PC-9 (cell line): Measurements from ENCODE around the gene RAE1. TPM values are rescaled to one million over a fixed set of nuclear protein-coding genes. Genes with fewer than 3 reads are reported as not detected.

Experiments
- BruUV-seq: library from RNA; stranded (reverse); fragments of 400-500 nt; replicated peaks from 2 replicates; lab custom pipeline; 2021; lab: Mats Ljungman, UMichigan
- CTCF ChIA-PET: fragments of 300-600 bp; sonication (Branson Sonifier 250); formaldehyde crosslinking; loops from one replicate; lab custom pipeline; 2022; ENCODE audit warnings: antibody characterized with exemption; lab: Charles Lee
- POLR2A ChIA-PET: fragments of 300-600 bp; sonication (Branson Sonifier 250); formaldehyde crosslinking; loops from one replicate; lab custom pipeline; 2022; ENCODE audit warnings: antibody characterized with exemption; ENCODE audit not compliant: unreplicated experiment; lab: Charles Lee
- DNase-seq, 2 experiments: peaks; one replicate each; pipeline versions ENCODE4 v3.0.0 to v3.0.0-alpha.2; 2015 to 2022; ENCODE audit warnings: mixed read lengths in 1 of 2
- H2AFZ ChIP-seq: fragments of 200-600 bp; sonication (generic); 2 replicates; pipeline ENCODE4 v1.8.1; 2017; ENCODE audit warnings: antibody characterized with exemption
- H3F3A ChIP-seq: fragments of 200-600 bp; sonication (generic); 2 replicates; pipeline ENCODE4 v1.8.1; 2017; ENCODE audit warnings: antibody characterized with exemption, mild to moderate bottlenecking, low read depth; ENCODE audit not compliant: insufficient read depth
- H3K27ac ChIP-seq: fragments of 200-600 bp; sonication (generic); 2 replicates; pipeline ENCODE4 v1.6.1; 2016; ENCODE audit warnings: mixed run types
- H3K27me3 ChIP-seq: fragments of 200-600 bp; sonication (generic); 2 replicates; pipeline ENCODE4 v1.6.1; 2016; ENCODE audit warnings: low read depth, mixed run types; ENCODE audit not compliant: insufficient read depth
- H3K36me3 ChIP-seq: fragments of 200-600 bp; sonication (generic); 2 replicates; pipeline ENCODE4 v1.6.1; 2016; ENCODE audit warnings: low read depth, mixed run types
- H3K4me1 ChIP-seq: fragments of 200-600 bp; sonication (generic); replicated peaks from 2 replicates; pipeline ENCODE4 v1.6.1; 2016; ENCODE audit warnings: mixed run types; ENCODE audit not compliant: insufficient read depth
- H3K4me2 ChIP-seq: fragments of 200-600 bp; sonication (generic); 2 replicates; pipeline ENCODE4 v1.6.1; 2017; ENCODE audit warnings: mixed run types
- H3K4me3 ChIP-seq: fragments of 200-600 bp; sonication (generic); 2 replicates; pipeline ENCODE4 v1.6.1; 2016; ENCODE audit warnings: mixed run types
- H3K79me2 ChIP-seq: fragments of 200-600 bp; sonication (generic); 2 replicates; pipeline ENCODE4 v1.6.1; 2017; ENCODE audit warnings: low read depth, mixed run types
- H3K9me2 ChIP-seq: fragments of 200-600 bp; sonication (generic); 2 replicates; pipeline ENCODE4 v1.8.1; 2017; ENCODE audit warnings: mild to moderate bottlenecking; ENCODE audit not compliant: insufficient read depth
- H3K9me3 ChIP-seq: fragments of 200-600 bp; sonication (generic); 2 replicates; pipeline ENCODE4 v1.8.1; 2016; ENCODE audit warnings: low read depth; ENCODE audit not compliant: insufficient read depth
- H4K20me1 ChIP-seq: fragments of 200-600 bp; sonication (generic); 2 replicates; pipeline ENCODE4 v1.8.1; 2017; ENCODE audit not compliant: insufficient read depth
- EZH2 ChIP-seq: fragments of 200-600 bp; sonication (generic); IDR thresholded peaks from 2 replicates; pipeline ENCODE4 v1.8.0; 2017; ENCODE audit warnings: antibody characterized with exemption, low read depth
- intact Hi-C: fragments of 100-400 bp; cut with micrococcal nuclease; formaldehyde crosslinking; loops from one replicate; pipeline ENCODE4 v1.10.0; 2022; ENCODE audit not compliant: unreplicated experiment
- total RNA-seq: library from RNA; stranded (reverse); gene quantifications from 2 replicates; pipeline ENCODE4 v1.2.3, GENCODE V29; 2021
- TF ChIP-seq, protein P1 (sequence below): fragments of 200-600 bp; sonication (generic); conservative IDR thresholded peaks from 2 replicates; pipeline ENCODE4 v1.6.1; 2017; ENCODE audit warnings: mixed run types, antibody characterized with exemption, mild to moderate bottlenecking, moderate library complexity

Gene RAE1
- total RNA-seq, 1 experiment from 2014 or later: 38.4 TPM

DNA sequence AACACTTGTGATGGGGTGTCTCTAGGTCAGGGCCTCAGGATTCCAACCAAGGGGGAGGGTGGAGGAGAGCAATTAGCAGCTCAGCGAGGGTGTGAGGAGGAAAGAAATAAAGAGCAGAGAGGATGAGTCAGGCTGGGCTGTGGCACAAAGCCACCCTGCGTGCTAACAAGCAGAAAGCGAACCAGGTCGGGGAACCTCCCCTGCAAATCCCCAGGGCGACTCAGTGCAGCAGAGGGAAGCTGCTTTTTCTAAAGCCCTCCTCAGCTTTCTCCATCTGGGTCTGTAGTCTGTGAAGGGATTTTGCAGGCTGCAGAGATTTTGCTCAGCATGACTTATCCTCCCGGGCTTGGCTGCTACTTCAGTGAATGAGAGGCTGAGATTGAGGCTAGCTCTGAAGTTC is 28.0 kb upstream of the RAE1 start:
- ChIA-PET POLR2A (interaction anchor here (0.6 kb wide), 1 partner anchor 186 kb away, joined by 4 read pairs; no protein-coding TSS in a partner anchor), CTCF (interaction anchor here (0.5 kb wide), 1 partner anchor 1329 kb away, joined by 15 read pairs; no protein-coding TSS in a partner anchor)
- peak overlapping the region; percentile 20; the same call in 1 of the 2 replicates for H3K27ac ChIP-seq

DNA sequence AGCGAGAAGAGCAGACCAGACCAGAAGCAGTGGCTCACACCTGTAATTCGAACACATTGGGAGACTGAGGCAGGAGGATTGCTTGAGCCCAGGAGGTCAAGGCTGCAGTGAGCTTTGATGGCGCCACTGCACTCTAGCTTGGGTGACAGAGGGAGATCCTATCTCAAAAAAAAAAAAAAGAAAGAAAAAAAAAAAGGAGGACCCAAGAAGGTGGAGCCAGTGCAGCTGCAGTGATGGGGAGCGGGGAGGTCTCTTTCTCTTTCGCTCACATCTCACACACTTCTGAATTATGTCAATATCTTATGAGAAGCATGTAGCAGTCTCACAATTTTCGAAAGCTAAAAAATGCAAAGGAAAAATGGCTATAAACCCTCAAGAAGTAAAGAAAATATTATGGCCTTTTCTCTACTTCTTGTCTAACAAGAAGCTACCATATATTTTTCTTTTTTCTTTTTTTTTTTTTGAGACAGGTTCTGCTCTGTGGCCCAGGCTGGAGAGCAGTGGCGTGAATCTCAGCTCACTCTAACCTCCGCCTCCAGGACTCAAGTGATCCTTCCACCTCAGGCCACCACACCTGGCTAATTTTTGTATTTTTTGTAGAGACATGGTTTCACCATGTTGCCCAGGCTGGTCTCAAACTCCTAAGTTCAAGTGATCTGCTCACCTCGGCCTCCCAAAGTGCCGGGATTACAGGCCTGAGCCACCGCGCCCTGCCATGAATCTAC is 25.3 kb upstream of the RAE1 start:
- ChIA-PET CTCF (interaction anchor here (0.6 kb wide), 1 partner anchor 24 kb away, joined by 3 read pairs; no protein-coding TSS in a partner anchor), POLR2A (interaction anchor here (0.6 kb wide), 1 partner anchor 103 kb away, joined by 3 read pairs; no protein-coding TSS in a partner anchor)
- no peak for TF ChIP-seq EZH2
- TF ChIP-seq, protein P1, sequence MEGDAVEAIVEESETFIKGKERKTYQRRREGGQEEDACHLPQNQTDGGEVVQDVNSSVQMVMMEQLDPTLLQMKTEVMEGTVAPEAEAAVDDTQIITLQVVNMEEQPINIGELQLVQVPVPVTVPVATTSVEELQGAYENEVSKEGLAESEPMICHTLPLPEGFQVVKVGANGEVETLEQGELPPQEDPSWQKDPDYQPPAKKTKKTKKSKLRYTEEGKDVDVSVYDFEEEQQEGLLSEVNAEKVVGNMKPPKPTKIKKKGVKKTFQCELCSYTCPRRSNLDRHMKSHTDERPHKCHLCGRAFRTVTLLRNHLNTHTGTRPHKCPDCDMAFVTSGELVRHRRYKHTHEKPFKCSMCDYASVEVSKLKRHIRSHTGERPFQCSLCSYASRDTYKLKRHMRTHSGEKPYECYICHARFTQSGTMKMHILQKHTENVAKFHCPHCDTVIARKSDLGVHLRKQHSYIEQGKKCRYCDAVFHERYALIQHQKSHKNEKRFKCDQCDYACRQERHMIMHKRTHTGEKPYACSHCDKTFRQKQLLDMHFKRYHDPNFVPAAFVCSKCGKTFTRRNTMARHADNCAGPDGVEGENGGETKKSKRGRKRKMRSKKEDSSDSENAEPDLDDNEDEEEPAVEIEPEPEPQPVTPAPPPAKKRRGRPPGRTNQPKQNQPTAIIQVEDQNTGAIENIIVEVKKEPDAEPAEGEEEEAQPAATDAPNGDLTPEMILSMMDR: no peak
- no peaks in the 10 kb centered on the region for H3K27me3 ChIP-seq
- peak overlapping the region; percentile 31; the same call in 1 of the 2 replicates for H3K27ac ChIP-seq
- H2AFZ ChIP-seq: no peak overlapping the region
- BruUV-seq: no TSS peak
- peaks cover 40% of the 10 kb centered on the region for H3K4me1 ChIP-seq
- no peaks in the 10 kb centered on the region for H3K36me3 ChIP-seq
- no peak for DNase-seq
- H3F3A ChIP-seq: peaks cover 23% of the 10 kb centered on the region
- H4K20me1 ChIP-seq: no peaks in the 10 kb centered on the region
- intact Hi-C loops: loop anchor here (1.0 kb wide), 2 partner anchors 25 to 696 kb away; partner anchors contain the start of gene TFAP2C
- H3K79me2 ChIP-seq: no peaks in the 10 kb centered on the region
- no peaks in the 10 kb centered on the region for H3K9me2 ChIP-seq
- peak overlapping the region; percentile 60 for H3K4me2 ChIP-seq
- no peak overlapping the region for H3K4me3 ChIP-seq
- H3K9me3 ChIP-seq: no peaks in the 10 kb centered on the region

More for the DNA sequence above, 28.0 kb upstream of the RAE1 start:
- TF ChIP-seq EZH2: no peak
- TF ChIP-seq, protein P1: no peak
- Histone ChIP-seq H4K20me1 (no peaks in the 10 kb centered on the region), H3K4me1 (peaks cover 40% of the 10 kb centered on the region), H3K79me2 (no peaks in the 10 kb centered on the region), H3K4me2 (peak overlapping the region; percentile 56), H2AFZ (no peak overlapping the region), H3K9me2 (no peaks in the 10 kb centered on the region), H3K36me3 (no peaks in the 10 kb centered on the region), H3F3A (peaks cover 23% of the 10 kb centered on the region), H3K9me3 (no peaks in the 10 kb centered on the region), H3K27me3 (no peaks in the 10 kb centered on the region), H3K4me3 (no peak overlapping the region)
- peak; percentile 74 to 85 for DNase-seq
- BruUV-seq: no TSS peak
- intact Hi-C loops: no loop called here

DNA sequence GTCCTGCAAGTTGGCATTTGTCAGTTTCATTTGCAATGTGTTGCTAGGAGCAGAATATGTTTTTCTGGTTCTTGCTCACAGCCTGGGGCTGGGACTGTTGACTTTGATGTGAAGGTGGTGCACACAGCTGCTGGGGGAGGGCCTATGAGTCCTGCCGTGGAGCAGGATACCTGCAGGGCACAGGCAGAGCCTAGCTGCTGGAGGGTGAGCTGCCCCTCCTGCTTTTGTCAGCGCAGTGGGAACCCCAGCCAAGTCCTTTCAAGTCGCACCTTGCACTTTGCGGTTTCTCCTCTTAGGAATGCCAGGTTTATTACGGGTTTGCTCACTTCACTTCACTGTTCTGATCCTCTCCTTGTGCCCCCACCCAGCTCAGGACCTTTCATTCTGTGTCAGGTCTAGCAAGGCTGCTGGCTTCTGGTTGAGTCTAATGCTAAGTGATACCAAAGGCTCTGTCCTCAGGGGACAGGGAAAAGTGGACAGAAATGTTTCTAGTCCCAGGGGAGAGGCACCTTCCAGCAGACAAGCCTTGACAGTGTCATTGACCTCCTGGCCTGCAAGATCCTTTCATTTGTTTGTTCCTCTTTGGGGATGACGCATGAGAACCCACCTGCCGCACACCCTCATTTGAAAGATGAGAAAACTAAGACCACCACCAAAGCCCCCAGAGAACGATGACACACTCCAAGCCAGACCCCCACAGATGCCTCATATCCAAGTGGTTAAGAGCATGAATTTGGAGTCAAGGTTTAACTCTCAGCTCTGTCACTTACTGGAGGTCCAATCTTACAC is 24.2 kb upstream of the RAE1 start:
- Histone ChIP-seq H3K4me3 (no peak overlapping the region), H3K4me2 (peak overlapping the region; percentile 60), H3K27ac (peak overlapping the region; percentile 31), H4K20me1 (no peaks in the 10 kb centered on the region), H3K4me1 (peaks cover 43% of the 10 kb centered on the region), H3K79me2 (no peaks in the 10 kb centered on the region), H2AFZ (no peak overlapping the region), H3K9me3 (no peaks in the 10 kb centered on the region), H3K27me3 (0 out of 2 replicates have a peak, but pooled peaks cover 4% of the 10 kb centered on the region), H3K9me2 (no peaks in the 10 kb centered on the region), H3F3A (peaks cover 23% of the 10 kb centered on the region), H3K36me3 (no peaks in the 10 kb centered on the region)
- intact Hi-C loops: loop anchor here (1.0 kb wide), 2 partner anchors 23 to 698 kb away; partner anchors contain the start of gene TFAP2C
- no peak for TF ChIP-seq EZH2
- TF ChIP-seq, protein P1: no peak
- POLR2A ChIA-PET: interaction anchor here (0.5 to 0.7 kb wide), 4 partner anchors 9 to 1485 kb away, joined by 4 to 8 read pairs (median 6); partner anchors contain the start of gene CASS4
- DNase-seq: peak; percentile 95 to 99
- no TSS peak for BruUV-seq
- CTCF ChIA-PET: interaction anchor here (0.5 to 1.4 kb wide), 4 partner anchors 9 to 785 kb away, joined by 3 to 6 read pairs (median 3); no protein-coding TSS in a partner anchor
